ENCODE results near the gene GPRASP1. TPM values are rescaled to one million over a fixed set of nuclear protein-coding genes. Genes with fewer than 3 reads are reported as not detected.
A peak's percentile ranks its signal among the peaks of the same experiment; 100 is the strongest.
"Not testable (repeated sequence)": the region's sequence is repeated elsewhere in the genome, so short reads cannot be mapped to it uniquely, and the experiment has no call there.

The GPRASP1 gene
- total and polyA plus RNA-seq, 7 donors = 0.23 to 28.6 (median 13.6) TPM

- no peak for DNase-seq
- 95% methylated on average over 4 of the region's 4 CpGs for WGBS, 2 donors
These were observed 18.2 kb downstream of the GPRASP1 start for GRCh38 chrX:102669526-102669925.

GRCh38 chrX:102672856-102673255 is 21.6 kb downstream of the GPRASP1 start:
- TF ChIP-seq EP300 (IDR thresholded peaks at IDR 0.05) = no peak
- TF ChIP-seq CTCF (IDR thresholded peaks at IDR 0.05) = no peak
- no peak for TF ChIP-seq POLR2AphosphoS5 (IDR thresholded peaks at IDR 0.05)
- no peak for TF ChIP-seq POLR2A (IDR thresholded peaks at IDR 0.05)
- no peak for DNase-seq
- H3K27ac ChIP-seq = peak overlapping the region in 1 of 4 donors; percentile 31
- no peak overlapping the region for H3K4me3 ChIP-seq
- H3K36me3 ChIP-seq = no peaks in the 10 kb centered on the region
- 48 to 51% methylated on average over 3 of the region's 3 CpGs for WGBS, 2 donors
- H3K4me1 ChIP-seq = no peaks in the 10 kb centered on the region
- H3K9me3 ChIP-seq = no peaks in the 10 kb centered on the region
- H3K27me3 ChIP-seq = no peaks in the 10 kb centered on the region
- intact Hi-C loops (cut with DNase I) = no loop called here

More at GRCh38 chrX:102669526-102669925, 18.2 kb downstream of the GPRASP1 start:
- no peak overlapping the region for H3K27ac ChIP-seq
- no peaks in the 10 kb centered on the region for H3K27me3 ChIP-seq
- no peaks in the 10 kb centered on the region for H3K9me3 ChIP-seq
- H3K4me1 ChIP-seq = no peaks in the 10 kb centered on the region
- intact Hi-C loops (cut with DNase I) = no loop called here
- no peak overlapping the region for H3K4me3 ChIP-seq
- TF ChIP-seq POLR2AphosphoS5 (IDR thresholded peaks at IDR 0.05) (no peak), CTCF (IDR thresholded peaks at IDR 0.05) (no peak), POLR2A (IDR thresholded peaks at IDR 0.05) (no peak), EP300 (IDR thresholded peaks at IDR 0.05) (no peak)
- no peaks in the 10 kb centered on the region for H3K36me3 ChIP-seq

- H3K36me3 ChIP-seq; H3K27me3 ChIP-seq; intact Hi-C loops (cut with DNase I); H3K27ac ChIP-seq; H3K9me3 ChIP-seq; DNase-seq; H3K4me3 ChIP-seq; H3K4me1 ChIP-seq: not testable (repeated sequence)
- WGBS, 2 donors = 93 to 97% methylated on average over 1 of the region's 1 CpG
These were observed 26.2 kb downstream of the GPRASP1 start for GRCh38 chrX:102677479-102677878.

- no peak overlapping the region for H3K27ac ChIP-seq
- H3K4me3 ChIP-seq = no peak overlapping the region
- intact Hi-C loops (cut with DNase I) = no loop called here
- H3K9me3 ChIP-seq = peaks cover 0 to 8% (median 2%) of the 10 kb centered on the region in 4 donors
- H3K4me1 ChIP-seq = no peaks in the 10 kb centered on the region
- 44 to 78% methylated on average over 2 of the region's 2 CpGs for WGBS, 2 donors
- no peak for TF ChIP-seq EP300 (IDR thresholded peaks at IDR 0.05)
- no peak for TF ChIP-seq CTCF (IDR thresholded peaks at IDR 0.05)
- no peak for TF ChIP-seq POLR2AphosphoS5 (IDR thresholded peaks at IDR 0.05)
- no peak for TF ChIP-seq POLR2A (IDR thresholded peaks at IDR 0.05)
- H3K27me3 ChIP-seq = no peaks in the 10 kb centered on the region
- no peak for DNase-seq
- no peaks in the 10 kb centered on the region for H3K36me3 ChIP-seq
These were observed 33.7 kb downstream of the GPRASP1 start for GRCh38 chrX:102684772-102685520.

- no peaks in the 10 kb centered on the region for H3K9me3 ChIP-seq
- intact Hi-C loops (cut with DNase I) = no loop called here
- no peaks in the 10 kb centered on the region for H3K27me3 ChIP-seq
- 94 to 97% methylated on average over 3 of the region's 3 CpGs for WGBS, 2 donors
- H3K36me3 ChIP-seq = no peaks in the 10 kb centered on the region
- no peak for DNase-seq
- TF ChIP-seq POLR2A (IDR thresholded peaks at IDR 0.05) = no peak
- no peak for TF ChIP-seq CTCF (IDR thresholded peaks at IDR 0.05)
- no peak for TF ChIP-seq EP300 (IDR thresholded peaks at IDR 0.05)
- no peak for TF ChIP-seq POLR2AphosphoS5 (IDR thresholded peaks at IDR 0.05)
- no peak overlapping the region for H3K27ac ChIP-seq
- H3K4me1 ChIP-seq = no peaks in the 10 kb centered on the region
- no peak overlapping the region for H3K4me3 ChIP-seq
These were observed 43.5 kb downstream of the GPRASP1 start for GRCh38 chrX:102694749-102695148.

All from sigmoid colon (tissue), 7 donors.